ENCODE data around the gene NSD2.

DNA sequence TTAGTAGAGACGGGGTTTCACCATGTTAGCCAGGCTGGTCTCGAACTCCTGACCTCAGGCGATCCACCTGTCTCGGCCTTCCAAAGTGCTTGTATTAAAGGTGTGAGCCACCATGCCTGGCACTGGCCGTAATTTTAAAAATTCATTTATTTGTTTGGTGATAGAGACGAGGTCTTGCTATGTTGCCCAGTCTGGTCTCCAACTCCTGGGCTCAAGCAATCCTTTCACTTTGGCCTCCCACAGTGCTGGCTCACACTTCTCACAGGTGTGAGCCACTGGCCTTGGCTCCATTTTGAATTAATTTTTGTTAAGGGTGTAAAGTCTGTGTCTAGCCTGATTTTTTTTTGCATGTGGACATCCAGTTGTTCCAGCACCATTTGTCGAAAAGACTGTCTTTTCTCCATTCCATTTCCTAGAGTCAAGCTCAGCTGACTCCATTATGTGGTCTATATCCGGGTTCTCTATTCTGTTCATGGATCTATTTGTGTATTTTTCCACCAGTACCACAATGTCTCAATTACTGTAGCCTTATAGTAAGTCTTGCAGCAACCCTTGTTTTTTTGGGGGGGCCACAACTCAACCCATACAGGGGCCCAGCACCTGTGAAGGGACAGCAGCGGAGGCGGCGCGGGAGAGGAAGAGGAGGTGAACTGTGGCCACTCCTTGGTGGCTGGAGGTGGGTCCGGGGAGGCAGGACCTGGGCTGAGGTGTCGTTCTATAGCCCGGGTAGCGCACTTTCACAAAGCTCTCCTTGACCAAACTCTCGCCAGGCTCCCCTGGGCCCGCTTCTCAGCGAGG, 1.5 kb upstream of the NSD2 start:
- TF ChIP-seq CTBP1 (IDR thresholded peaks at IDR 0.05; ENCODE audit: borderline replicate concordance) (no peak), SP1 (IDR thresholded peaks at IDR 0.05) (no peak), FOXA1 (IDR thresholded peaks at IDR 0.05) (no peak)
